ENCODE results near the gene HSPA4.
"Not testable (repeated sequence)": the region's sequence is repeated elsewhere in the genome, so short reads cannot be mapped to it uniquely, and the experiment has no call there.

Gene HSPA4

GRCh38 chr5:133051061-133051541, 712 bp upstream of the HSPA4 start:
- DNase-seq = no peak

GRCh38 chr5:133052317-133053175, 733 bp downstream of the HSPA4 start:
- DNase-seq = peak; percentile 18

GRCh38 chr5:133053448-133053847, 1.6 kb downstream of the HSPA4 start:
- no peak for DNase-seq

- no peak for DNase-seq
Measured at GRCh38 chr5:133054697-133055471, 3.1 kb downstream of the HSPA4 start.

- DNase-seq = no peak
Measured at GRCh38 chr5:133056891-133057290, 5.1 kb downstream of the HSPA4 start.

- DNase-seq = no peak
Measured at GRCh38 chr5:133059621-133060020, 7.8 kb downstream of the HSPA4 start.

GRCh38 chr5:133062276-133062675, 10.5 kb downstream of the HSPA4 start:
- DNase-seq = no peak

- no peak for DNase-seq
Measured at GRCh38 chr5:133063965-133064364, 12.2 kb downstream of the HSPA4 start.

- no peak for DNase-seq
Measured at GRCh38 chr5:133065471-133065870, 13.7 kb downstream of the HSPA4 start.

- DNase-seq = no peak
Measured at GRCh38 chr5:133066045-133066444, 14.2 kb downstream of the HSPA4 start.

- DNase-seq = no peak
Measured at GRCh38 chr5:133072021-133072420, 20.2 kb downstream of the HSPA4 start.

- no peak for DNase-seq
Measured at GRCh38 chr5:133075572-133076536, 24.0 kb downstream of the HSPA4 start.

- DNase-seq = no peak
Measured at GRCh38 chr5:133079048-133079447, 27.2 kb downstream of the HSPA4 start.

GRCh38 chr5:133081036-133081435, 29.2 kb downstream of the HSPA4 start:
- no peak for DNase-seq

GRCh38 chr5:133081703-133082102, 29.9 kb downstream of the HSPA4 start:
- no peak for DNase-seq

- no peak for DNase-seq
Measured at GRCh38 chr5:133082128-133082527, 30.3 kb downstream of the HSPA4 start.

GRCh38 chr5:133083901-133084300, 32.1 kb downstream of the HSPA4 start:
- no peak for DNase-seq

- not testable (repeated sequence) for DNase-seq
Measured at GRCh38 chr5:133085171-133085570, 33.4 kb downstream of the HSPA4 start.

GRCh38 chr5:133086366-133086875, 34.6 kb downstream of the HSPA4 start:
- DNase-seq = no peak

- DNase-seq = no peak
Measured at GRCh38 chr5:133088064-133088463, 36.3 kb downstream of the HSPA4 start.

- DNase-seq = no peak
Measured at GRCh38 chr5:133091034-133091433, 39.2 kb downstream of the HSPA4 start.

- DNase-seq = no peak
Measured at GRCh38 chr5:133106343-133106742, 54.5 kb downstream of the HSPA4 start.
